GM08714 (cell line): ENCODE results near the gene LOXL1.

ENCODE experiments used
- H3K4me3 ChIP-seq: fragments of 200-500 bp; sonication (Bioruptor generic); 2 replicates; pipeline ENCODE4 v1.5.1; 2014; ENCODE audit warnings: mild to moderate bottlenecking, low read length, inconsistent platforms
- ZNF274 ChIP-seq: IDR thresholded peaks from 2 replicates; pipeline ENCODE4 v1.6.1; 2012; ENCODE audit warnings: mild to moderate bottlenecking, low read depth, low read length

Gene LOXL1

DNA sequence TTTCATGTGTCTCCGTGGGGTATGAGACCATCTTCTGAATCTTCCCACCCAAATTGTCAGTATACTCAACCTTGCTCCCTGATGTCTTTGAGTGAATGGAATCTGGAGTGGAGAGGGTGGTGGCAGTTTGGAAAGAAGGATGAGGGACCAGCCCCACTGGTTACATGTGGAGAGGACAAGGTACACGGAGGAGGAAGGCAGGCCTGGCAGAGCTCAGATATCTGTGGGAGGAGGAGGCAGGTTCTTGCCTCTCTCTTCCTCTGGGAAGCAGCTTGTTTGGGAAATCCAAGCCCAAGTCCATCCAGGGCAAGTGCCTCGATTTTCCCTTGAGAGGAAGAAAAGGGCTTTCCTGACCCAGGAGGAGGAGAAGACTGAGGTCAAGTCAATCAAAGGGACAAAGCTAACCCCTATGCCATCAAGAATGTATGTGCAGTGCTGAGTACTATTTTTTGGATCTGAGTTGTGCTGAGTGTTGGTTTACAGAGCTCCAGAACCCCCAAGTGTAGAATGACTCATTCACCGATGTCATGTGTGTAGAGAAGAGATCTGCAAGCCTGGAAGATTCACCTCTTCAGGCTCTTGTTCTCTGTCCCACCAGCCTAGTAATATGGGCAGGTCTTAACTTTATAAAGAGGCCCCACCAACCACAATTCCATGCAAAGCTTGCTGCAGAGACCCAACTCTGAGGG is 19.8 kb upstream of the LOXL1 start:
- H3K4me3 ChIP-seq, result no peak overlapping the region
- no peak for TF ChIP-seq ZNF274

GRCh38 chr15:73907035-73907408 is 19.2 kb upstream of the LOXL1 start:
- H3K4me3 ChIP-seq, result no peak overlapping the region

GRCh38 chr15:73908030-73908821 is 18.0 kb upstream of the LOXL1 start:
- TF ChIP-seq ZNF274, result no peak
- no peak overlapping the region for H3K4me3 ChIP-seq

More at GRCh38 chr15:73907035-73907408, 19.2 kb upstream of the LOXL1 start:
- no peak for TF ChIP-seq ZNF274

- H3K4me3 ChIP-seq, result no peak overlapping the region
- TF ChIP-seq ZNF274, result no peak
Measured at GRCh38 chr15:73908822-73909122, 17.5 kb upstream of the LOXL1 start.

DNA sequence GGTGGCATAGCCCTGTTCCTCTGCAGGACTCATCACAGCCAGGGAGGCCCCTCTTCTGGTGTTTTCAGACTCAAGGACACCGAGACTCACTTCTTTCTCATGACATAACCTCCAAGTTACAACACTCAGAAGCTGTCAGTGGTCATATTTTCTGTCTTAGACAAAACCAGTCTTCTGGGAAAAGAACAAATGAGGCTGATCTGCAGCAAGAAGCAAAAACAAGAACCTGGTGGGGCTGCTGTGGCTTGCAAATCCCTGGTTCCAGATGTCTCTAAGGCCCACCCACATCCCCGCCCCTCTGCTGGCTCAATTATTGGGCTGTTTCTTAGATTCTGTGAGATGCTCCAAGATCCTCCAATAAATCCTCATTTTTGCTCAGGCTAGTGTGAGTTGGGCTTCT is 16.6 kb upstream of the LOXL1 start:
- TF ChIP-seq ZNF274, result no peak
- no peak overlapping the region for H3K4me3 ChIP-seq

DNA sequence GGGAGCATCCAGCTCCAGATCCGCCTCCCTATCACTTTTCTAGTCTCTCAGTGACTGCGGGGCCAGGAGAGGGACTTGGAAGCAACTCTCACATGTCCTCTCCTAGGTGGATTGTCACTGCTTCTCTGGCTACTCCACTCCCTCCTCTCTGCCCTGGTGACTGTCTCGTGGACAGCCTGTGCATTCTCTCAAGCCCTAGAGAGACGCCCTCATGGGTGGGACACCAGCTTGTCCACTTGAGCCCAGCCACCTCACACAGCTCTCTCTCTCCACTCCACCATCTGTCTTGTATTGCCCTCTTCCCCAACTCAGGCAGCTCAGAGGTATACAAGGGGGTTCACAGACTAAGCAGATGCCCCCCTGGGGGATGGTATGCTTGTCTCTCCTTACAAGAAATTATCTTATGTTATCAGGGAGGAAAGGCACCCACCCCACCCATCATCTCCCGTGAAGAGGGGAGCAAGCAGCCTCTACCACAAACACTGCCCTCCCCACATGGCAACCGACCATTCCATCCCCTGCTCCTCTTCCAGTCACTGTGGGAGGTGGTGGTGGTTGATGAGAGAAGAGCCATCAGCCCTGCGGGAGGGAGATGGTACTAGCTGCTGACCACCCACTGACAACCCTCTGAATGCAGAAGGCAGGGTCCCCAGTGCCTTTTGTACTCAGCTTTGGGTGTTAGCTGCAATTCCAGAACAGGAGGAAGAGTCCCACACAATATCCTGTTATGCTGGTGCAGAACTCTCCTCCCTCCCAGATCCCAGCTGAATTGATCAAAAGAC is 15.5 kb upstream of the LOXL1 start:
- TF ChIP-seq ZNF274, result no peak
- H3K4me3 ChIP-seq, result no peak overlapping the region

DNA sequence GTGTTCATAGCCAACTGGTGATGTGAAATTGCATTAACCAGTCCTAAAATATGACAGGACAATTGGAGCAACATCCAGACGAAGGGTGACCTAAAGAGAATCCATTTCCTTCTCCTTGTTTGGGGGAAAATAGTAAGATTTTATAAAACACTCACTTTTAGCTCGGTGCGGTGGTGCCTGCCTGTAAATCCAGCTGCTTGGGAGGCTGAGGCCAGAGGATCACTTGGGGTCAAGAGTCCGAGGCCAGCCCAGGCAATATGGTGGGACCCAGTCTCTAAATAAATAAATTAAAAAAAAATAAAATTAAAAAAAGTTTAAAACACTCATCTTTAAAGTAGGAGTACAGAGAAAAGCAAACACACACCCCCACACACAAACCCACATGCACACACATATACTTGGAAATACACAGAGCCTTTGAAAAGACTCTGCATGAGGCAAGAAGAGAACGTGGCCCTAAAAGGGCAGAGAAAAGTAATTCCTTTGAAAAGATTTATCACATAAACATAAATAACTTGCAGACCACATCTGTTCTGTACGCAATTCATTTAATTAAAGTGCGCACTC is 14.1 kb upstream of the LOXL1 start:
- TF ChIP-seq ZNF274, result no peak
- H3K4me3 ChIP-seq, result no peak overlapping the region

DNA sequence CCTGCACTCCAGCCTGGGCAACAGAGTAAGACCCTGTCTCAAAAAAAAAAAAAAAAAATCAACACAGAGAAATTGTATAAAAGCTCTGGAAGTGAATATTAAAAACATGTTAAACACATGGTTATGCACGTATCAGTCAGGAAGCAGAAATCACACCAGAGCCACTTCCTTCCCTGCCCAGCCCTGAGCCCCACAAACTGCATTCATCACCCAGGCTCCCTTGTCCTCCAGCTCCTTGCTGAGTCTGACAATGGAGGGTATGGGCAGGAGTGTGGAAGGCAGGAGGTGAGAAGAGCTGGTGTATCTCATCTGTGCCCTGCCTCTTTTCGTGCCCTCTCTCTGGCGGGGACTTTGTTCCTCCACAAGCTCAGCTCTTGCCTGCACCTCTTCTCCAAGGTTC is 12.1 kb upstream of the LOXL1 start:
- TF ChIP-seq ZNF274, result no peak
- no peak overlapping the region for H3K4me3 ChIP-seq

DNA sequence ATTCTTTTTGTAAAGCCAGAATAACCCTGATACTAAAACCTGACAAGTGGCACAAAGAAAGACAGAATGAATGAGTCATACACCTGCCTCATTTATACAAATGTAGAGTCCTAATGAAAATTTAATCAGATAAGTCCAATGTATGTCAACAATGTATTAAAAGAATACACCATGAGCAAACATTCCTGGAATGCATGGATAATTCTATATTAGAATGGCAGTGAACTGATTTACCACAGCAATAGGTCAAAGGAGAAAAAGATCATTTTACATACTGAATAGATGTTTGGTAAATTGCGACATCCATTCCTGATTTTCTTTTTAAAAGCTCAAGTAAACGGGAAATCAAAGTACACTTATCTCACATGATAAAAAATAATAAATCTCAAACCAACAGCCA is 11.2 kb upstream of the LOXL1 start:
- no peak for TF ChIP-seq ZNF274
- H3K4me3 ChIP-seq, result no peak overlapping the region

DNA sequence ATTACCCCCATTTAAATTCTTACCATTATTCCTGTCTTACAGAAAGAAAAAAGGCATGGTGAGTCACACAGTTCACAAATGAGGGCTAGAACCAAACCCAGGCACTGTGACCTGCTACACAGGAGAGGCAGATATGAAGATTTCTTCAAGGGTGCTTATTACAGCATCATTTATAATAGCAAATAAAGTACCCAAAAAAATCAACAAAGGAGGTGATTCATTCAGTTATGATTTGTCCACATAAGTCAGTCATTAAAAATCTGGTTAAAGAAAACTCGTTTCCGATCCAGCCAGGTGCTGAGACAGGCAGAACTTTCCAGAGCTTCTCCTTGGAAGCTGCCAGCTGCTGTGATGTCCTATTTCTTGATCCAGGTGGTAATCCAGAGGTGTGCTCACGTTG is 7.5 kb upstream of the LOXL1 start:
- no peak overlapping the region for H3K4me3 ChIP-seq
- no peak for TF ChIP-seq ZNF274

DNA sequence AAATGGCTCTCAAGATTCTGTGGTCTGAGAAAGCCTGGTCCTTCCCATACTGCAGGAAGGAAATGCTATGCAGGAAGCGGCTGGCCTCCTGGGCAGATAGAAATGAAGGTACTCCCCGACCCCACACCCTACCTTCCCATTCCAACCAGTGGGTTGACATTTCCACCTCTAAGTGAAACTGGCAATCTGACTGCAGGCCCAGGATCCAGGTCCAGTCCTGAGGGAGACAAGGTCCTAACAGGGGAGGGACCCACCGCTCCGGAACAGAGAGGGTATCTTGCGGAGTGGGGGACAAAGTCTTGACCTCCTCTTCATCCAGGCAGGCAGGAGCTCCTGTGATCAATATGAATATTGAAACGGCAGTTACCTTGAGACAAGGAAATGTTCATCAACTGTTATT is 6.6 kb upstream of the LOXL1 start:
- no peak for TF ChIP-seq ZNF274
- no peak overlapping the region for H3K4me3 ChIP-seq

DNA sequence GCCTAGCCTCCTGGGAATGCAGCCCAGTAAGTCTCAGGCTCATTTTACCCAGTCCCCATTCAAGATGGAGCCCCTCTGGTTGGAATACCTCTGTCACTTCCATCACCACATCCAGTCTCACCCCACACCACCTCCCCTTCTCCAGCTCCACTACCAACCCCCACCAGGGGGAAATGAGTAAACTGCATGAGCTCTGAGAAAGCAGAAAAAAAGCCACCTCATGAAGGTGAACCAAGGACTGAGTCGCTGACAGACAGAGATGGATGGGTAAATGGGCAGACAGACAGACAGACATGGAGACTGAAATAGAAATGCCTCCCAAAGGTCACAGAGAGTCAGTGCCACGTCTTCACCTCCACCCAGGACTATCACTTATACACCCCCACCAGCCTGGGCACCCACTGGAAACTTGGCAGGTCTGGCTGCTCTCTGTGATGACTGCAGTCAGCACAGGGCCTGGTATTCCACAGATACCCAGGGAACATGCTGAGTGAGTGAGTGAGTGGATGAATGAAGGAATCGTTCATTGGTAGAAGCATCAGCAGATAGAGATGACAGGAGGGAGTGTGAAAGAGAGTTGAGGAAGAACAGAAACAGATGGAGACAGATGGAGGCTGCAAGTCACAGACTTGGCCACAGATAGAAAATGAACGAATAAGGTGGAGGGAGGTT is 4.9 kb upstream of the LOXL1 start:
- no peak for TF ChIP-seq ZNF274
- H3K4me3 ChIP-seq, result no peak overlapping the region

GRCh38 chr15:73922186-73923151 is 3.8 kb upstream of the LOXL1 start:
- no peak for TF ChIP-seq ZNF274
- no peak overlapping the region for H3K4me3 ChIP-seq
